ENCODE results near the gene LRRC43.

GRCh38 chr12:122171399-122171798 is 11.5 kb upstream of the LRRC43 start:
- TF ChIP-seq POLR2A (IDR thresholded peaks at IDR 0.05), result no peak
- TF ChIP-seq, protein P1, sequence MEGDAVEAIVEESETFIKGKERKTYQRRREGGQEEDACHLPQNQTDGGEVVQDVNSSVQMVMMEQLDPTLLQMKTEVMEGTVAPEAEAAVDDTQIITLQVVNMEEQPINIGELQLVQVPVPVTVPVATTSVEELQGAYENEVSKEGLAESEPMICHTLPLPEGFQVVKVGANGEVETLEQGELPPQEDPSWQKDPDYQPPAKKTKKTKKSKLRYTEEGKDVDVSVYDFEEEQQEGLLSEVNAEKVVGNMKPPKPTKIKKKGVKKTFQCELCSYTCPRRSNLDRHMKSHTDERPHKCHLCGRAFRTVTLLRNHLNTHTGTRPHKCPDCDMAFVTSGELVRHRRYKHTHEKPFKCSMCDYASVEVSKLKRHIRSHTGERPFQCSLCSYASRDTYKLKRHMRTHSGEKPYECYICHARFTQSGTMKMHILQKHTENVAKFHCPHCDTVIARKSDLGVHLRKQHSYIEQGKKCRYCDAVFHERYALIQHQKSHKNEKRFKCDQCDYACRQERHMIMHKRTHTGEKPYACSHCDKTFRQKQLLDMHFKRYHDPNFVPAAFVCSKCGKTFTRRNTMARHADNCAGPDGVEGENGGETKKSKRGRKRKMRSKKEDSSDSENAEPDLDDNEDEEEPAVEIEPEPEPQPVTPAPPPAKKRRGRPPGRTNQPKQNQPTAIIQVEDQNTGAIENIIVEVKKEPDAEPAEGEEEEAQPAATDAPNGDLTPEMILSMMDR (IDR thresholded peaks at IDR 0.05), result no peak

All from uterus (tissue), 2 donors.